CD4-positive, alpha-beta memory T cell (primary cell): ENCODE measurements around the gene ATG13. TPM values are rescaled to one million over a fixed set of nuclear protein-coding genes. Genes with fewer than 3 reads are reported as not detected.

ENCODE experiments used
- CTCF ChIA-PET: fragments of 350-600 bp; sonication (Branson Sonifier 250); formaldehyde crosslinking; loops from one replicate; lab custom pipeline; 2021; ENCODE audit warnings: inconsistent platforms; ENCODE audit not compliant: partially characterized antibody; lab: Charles Lee
- POLR2A ChIA-PET: fragments of 350-600 bp; sonication (Branson Sonifier 250); formaldehyde crosslinking; loops from one replicate; lab custom pipeline; 2021; ENCODE audit not compliant: partially characterized antibody; lab: Charles Lee
- DNase-seq, 5 donors: peaks; one replicate each; pipeline versions ENCODE4 v3.0.0 to v3.0.0-alpha.2; 2020 to 2022; ENCODE audit warnings: mixed read lengths in 1 of 5
- H3K27ac ChIP-seq: one replicate; pipeline ENCODE4 v1.7.0; 2013; ENCODE audit warnings: low read depth, low read length
- H3K27me3 ChIP-seq: 2 replicates; pipeline ENCODE4 v1.7.0; 2013; ENCODE audit warnings: mild to moderate bottlenecking, low read length, moderate library complexity; ENCODE audit not compliant: insufficient read depth
- H3K36me3 ChIP-seq: 2 replicates; pipeline ENCODE4 v1.7.0; 2013; ENCODE audit warnings: mild to moderate bottlenecking, low read length, moderate library complexity; ENCODE audit not compliant: insufficient read depth
- H3K4me1 ChIP-seq: 2 replicates; pipeline ENCODE4 v1.7.0; 2013; ENCODE audit warnings: mild to moderate bottlenecking, low read length, moderate library complexity; ENCODE audit not compliant: insufficient read depth
- H3K4me3 ChIP-seq, 2 donors: one replicate each; pipeline ENCODE4 v1.7.0; 2013; ENCODE audit warnings: low read length in 2 of 2, mild to moderate bottlenecking in 1 of 2
- H3K9me3 ChIP-seq, 2 donors: one replicate each; pipeline ENCODE4 v1.7.0; 2013; ENCODE audit warnings: low read length in 2 of 2, control low read depth in 1 of 2; ENCODE audit not compliant: control insufficient read depth in 1 of 2
- H3K27ac Mint-ChIP-seq, 7 donors: one replicate each; pipeline ENCODE4 v1.8.0; 2020 to 2021; ENCODE audit warnings: mixed read lengths in 7 of 7, mild to moderate bottlenecking in 6 of 7, inconsistent platforms in 3 of 7, moderate library complexity in 3 of 7
- H3K27me3 Mint-ChIP-seq, 2 donors: one replicate each; pipeline ENCODE4 v1.8.0; 2020 to 2021; ENCODE audit warnings: mixed read lengths in 2 of 2
- H3K36me3 Mint-ChIP-seq, 2 donors: one replicate each; pipeline ENCODE4 v1.8.0; 2020 to 2021; ENCODE audit warnings: mixed read lengths in 2 of 2, inconsistent platforms in 1 of 2, mild to moderate bottlenecking in 1 of 2
- H3K4me1 Mint-ChIP-seq, 4 donors: one replicate each; pipeline ENCODE4 v1.8.0; 2020 to 2021; ENCODE audit warnings: mixed read lengths in 4 of 4, mild to moderate bottlenecking in 1 of 4
- H3K4me3 Mint-ChIP-seq, 8 donors: one replicate each; pipeline ENCODE4 v1.8.0; 2020 to 2021; ENCODE audit warnings: mixed read lengths in 8 of 8, mild to moderate bottlenecking in 7 of 8, moderate library complexity in 6 of 8, inconsistent platforms in 3 of 8
- H3K9me3 Mint-ChIP-seq, 8 donors: one replicate each; pipeline ENCODE4 v1.8.0; 2020 to 2021; ENCODE audit warnings: mixed read lengths in 8 of 8, mild to moderate bottlenecking in 5 of 8, inconsistent platforms in 3 of 8, moderate library complexity in 1 of 8
- intact Hi-C: fragments of 100-400 bp; cut with micrococcal nuclease; formaldehyde crosslinking; loops from one replicate; pipeline ENCODE4 v1.15.1; 2023
- polyA plus RNA-seq, 2 donors: library from polyadenylated mRNA; unstranded; fragments of 300-500 nt; fragmentation: Illumina TruSeq; gene quantifications; one replicate each; pipeline ENCODE4 v1.2.3, GENCODE V29; 2021
- total RNA-seq, 2 experiments: library from RNA; stranded (reverse); gene quantifications; one replicate each; pipeline ENCODE4 v1.2.3, GENCODE V29; 2021

ATG13 gene
- total and polyA plus RNA-seq, 4 experiments from 2014 or later, result 64.2 to 96.2 (median 76.0) TPM

DNA sequence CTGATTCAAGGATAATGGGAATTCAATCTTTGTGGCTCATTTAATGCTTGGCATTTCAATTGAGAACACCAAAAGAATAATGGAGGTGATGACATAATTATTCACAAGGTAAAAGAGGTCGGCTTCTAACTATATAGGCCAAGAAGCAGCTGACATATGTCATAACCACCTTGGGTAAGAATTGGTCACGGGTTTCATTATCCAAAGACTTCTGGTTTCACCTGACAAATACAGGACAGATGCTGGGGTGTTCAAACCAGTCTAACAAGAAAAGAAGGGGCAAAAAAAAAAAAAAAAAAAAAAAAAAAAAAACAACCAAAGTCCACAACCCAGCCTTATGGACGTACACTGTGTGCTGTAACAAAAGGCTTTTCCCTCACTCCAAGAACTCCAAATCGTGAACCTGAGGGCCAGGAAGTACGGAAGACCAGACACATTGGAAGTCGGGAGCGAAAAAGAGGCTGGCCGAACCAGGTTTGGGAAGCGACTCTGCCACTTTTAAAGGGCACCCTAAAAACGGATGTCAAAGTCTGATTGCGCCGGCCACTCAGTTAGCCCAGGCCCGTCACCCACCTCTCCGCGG is 711 bp upstream of the ATG13 start:
- peak overlapping the region; percentile 99 for H3K27ac ChIP-seq
- peaks cover 56% of the 10 kb centered on the region for H3K4me1 ChIP-seq
- intact Hi-C loops, result loop anchor here (1.0 to 5.0 kb wide), 7 partner anchors 22 to 269 kb away; partner anchors contain the start of genes AMBRA1, ARHGAP1 and DGKZ
- ChIA-PET CTCF (interaction anchor here (0.6 to 3.2 kb wide), 10 partner anchors 10 to 1512 kb away, joined by 3 to 17 read pairs (median 5); partner anchors contain the start of genes AMBRA1, ARHGAP1 and ZNF408), POLR2A (interaction anchor here (0.6 to 4.0 kb wide), 11 partner anchors 9 to 373 kb away, joined by 3 to 27 read pairs (median 5); partner anchors contain the start of genes AMBRA1, ARHGAP1 and ZNF408)
- Mint-ChIP-seq H3K4me3 (peak overlapping the region; percentile 93 to 100 (median 99)), H3K27me3 (no peaks in the 10 kb centered on the region), H3K36me3 (peaks cover 4 to 31% of the 10 kb centered on the region in 2 donors), H3K27ac (peak overlapping the region; percentile 98 to 100 (median 99)), H3K4me1 (peaks cover 22 to 55% (median 41%) of the 10 kb centered on the region in 4 donors), H3K9me3 (no peaks in the 10 kb centered on the region)
- H3K9me3 ChIP-seq, result no peaks in the 10 kb centered on the region
- peak in 4 of 5 donors; percentile 8 to 48 (median 32) for DNase-seq
- no peaks in the 10 kb centered on the region for H3K27me3 ChIP-seq
- peak overlapping the region; percentile 94 to 99 for H3K4me3 ChIP-seq
- H3K36me3 ChIP-seq, result peaks cover 5% of the 10 kb centered on the region

DNA sequence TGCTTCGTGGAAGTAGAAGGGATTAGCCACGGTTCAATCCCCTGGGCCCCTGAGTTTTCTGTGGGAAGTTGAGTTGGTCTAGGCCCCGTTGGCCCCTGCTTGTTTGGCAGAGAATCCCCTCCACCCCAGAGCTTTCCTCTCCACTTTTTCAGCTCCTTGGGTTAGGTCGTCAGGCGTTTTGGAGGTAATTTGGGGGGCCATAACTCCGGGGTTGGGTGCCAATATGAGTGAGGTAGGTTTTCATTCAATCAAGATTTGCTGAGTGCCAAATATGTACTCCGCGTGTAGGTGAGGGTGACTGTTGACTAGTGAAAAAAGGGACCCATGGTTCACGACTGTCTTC is 590 bp downstream of the ATG13 start:
- Histone ChIP-seq H3K9me3 (no peaks in the 10 kb centered on the region), H3K4me3 (peak overlapping the region; percentile 94 to 99), H3K27ac (peak overlapping the region; percentile 99), H3K27me3 (no peaks in the 10 kb centered on the region), H3K36me3 (peaks cover 6% of the 10 kb centered on the region), H3K4me1 (peaks cover 49% of the 10 kb centered on the region)
- POLR2A ChIA-PET, result interaction anchor here (0.7 to 4.0 kb wide), 12 partner anchors 7 to 497 kb away, joined by 3 to 27 read pairs (median 5); partner anchors contain the start of genes AMBRA1, ARHGAP1, PHF21A and ZNF408
- no peak for DNase-seq
- H3K27ac Mint-ChIP-seq, result peak overlapping the region; percentile 98 to 100 (median 99)
- H3K27me3 Mint-ChIP-seq, result no peaks in the 10 kb centered on the region
- CTCF ChIA-PET, result interaction anchor here (0.6 to 3.2 kb wide), 23 partner anchors 9 to 378 kb away, joined by 3 to 29 read pairs (median 4); partner anchors contain the start of genes AMBRA1, ARHGAP1 and ZNF408
- H3K9me3 Mint-ChIP-seq, result no peaks in the 10 kb centered on the region
- peak overlapping the region; percentile 93 to 100 (median 99) for H3K4me3 Mint-ChIP-seq
- intact Hi-C loops, result loop anchor here (1.0 to 5.0 kb wide), 7 partner anchors 24 to 271 kb away; partner anchors contain the start of genes AMBRA1, ARHGAP1 and DGKZ
- peaks cover 12 to 39% of the 10 kb centered on the region in 2 donors for H3K36me3 Mint-ChIP-seq
- peaks cover 29 to 65% (median 45%) of the 10 kb centered on the region in 4 donors for H3K4me1 Mint-ChIP-seq

DNA sequence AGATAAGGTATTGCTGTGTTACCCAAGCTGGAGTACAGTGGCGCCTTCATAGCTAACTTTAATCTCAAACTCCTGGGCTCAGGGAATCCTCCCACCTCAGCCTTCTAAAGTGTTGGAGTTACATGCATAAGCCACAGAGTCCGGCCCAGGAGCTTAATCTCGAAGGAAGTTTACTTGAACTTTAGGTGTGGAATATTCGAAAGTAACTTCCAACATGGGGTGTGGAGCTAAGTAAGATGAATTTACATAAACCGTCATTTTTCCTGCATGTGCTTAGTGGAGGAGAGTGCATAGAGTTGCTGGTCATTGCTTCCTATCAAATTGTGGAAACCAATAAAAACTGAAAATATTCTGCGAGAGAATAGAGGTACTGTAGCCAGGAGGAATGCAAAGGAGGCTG is 1.5 kb downstream of the ATG13 start:
- Mint-ChIP-seq H3K4me1 (peaks cover 29 to 65% (median 45%) of the 10 kb centered on the region in 4 donors), H3K9me3 (no peaks in the 10 kb centered on the region), H3K27ac (peak overlapping the region in 4 of 7 donors; percentile 37 to 76 (median 43)), H3K4me3 (peak overlapping the region; percentile 19 to 99 (median 56)), H3K36me3 (peaks cover 12 to 39% of the 10 kb centered on the region in 2 donors), H3K27me3 (no peaks in the 10 kb centered on the region)
- peaks cover 49% of the 10 kb centered on the region for H3K4me1 ChIP-seq
- no peak overlapping the region for H3K4me3 ChIP-seq
- H3K9me3 ChIP-seq, result no peaks in the 10 kb centered on the region
- H3K27me3 ChIP-seq, result no peaks in the 10 kb centered on the region
- peaks cover 6% of the 10 kb centered on the region for H3K36me3 ChIP-seq
- DNase-seq, result no peak
- CTCF ChIA-PET, result interaction anchor here (0.6 to 3.2 kb wide), 17 partner anchors 8 to 375 kb away, joined by 3 to 29 read pairs (median 4); partner anchors contain the start of genes AMBRA1, ARHGAP1 and ZNF408
- intact Hi-C loops, result loop anchor here (5.0 kb wide), 2 partner anchors 82 to 232 kb away; no protein-coding TSS in a partner anchor
- POLR2A ChIA-PET, result interaction anchor here (0.9 to 4.0 kb wide), 6 partner anchors 21 to 270 kb away, joined by 3 to 27 read pairs (median 11); partner anchors contain the start of genes AMBRA1, ARHGAP1 and ZNF408
- no peak overlapping the region for H3K27ac ChIP-seq

GRCh38 chr11:46625406-46625805 is 8.1 kb downstream of the ATG13 start:
- Histone ChIP-seq H3K36me3 (peaks cover 23% of the 10 kb centered on the region), H3K27ac (no peak overlapping the region), H3K4me3 (no peak overlapping the region), H3K9me3 (no peaks in the 10 kb centered on the region), H3K27me3 (no peaks in the 10 kb centered on the region), H3K4me1 (peaks cover 22% of the 10 kb centered on the region)
- peaks cover 34 to 48% of the 10 kb centered on the region in 2 donors for H3K36me3 Mint-ChIP-seq
- POLR2A ChIA-PET, result interaction anchor here (1.0 kb wide), 1 partner anchor 8 kb away, joined by 4 read pairs; the partner anchor contains the start of genes ATG13 and HARBI1
- H3K27me3 Mint-ChIP-seq, result no peaks in the 10 kb centered on the region
- CTCF ChIA-PET, result interaction anchor here (1.1 kb wide), 1 partner anchor 46 kb away, joined by 3 read pairs; no protein-coding TSS in a partner anchor
- intact Hi-C loops, result no loop called here
- H3K4me3 Mint-ChIP-seq, result no peak overlapping the region
- DNase-seq, result no peak
- H3K4me1 Mint-ChIP-seq, result peaks cover 26 to 51% (median 31%) of the 10 kb centered on the region in 4 donors
- H3K27ac Mint-ChIP-seq, result peak overlapping the region in 1 of 7 donors; percentile 79
- no peaks in the 10 kb centered on the region for H3K9me3 Mint-ChIP-seq

DNA sequence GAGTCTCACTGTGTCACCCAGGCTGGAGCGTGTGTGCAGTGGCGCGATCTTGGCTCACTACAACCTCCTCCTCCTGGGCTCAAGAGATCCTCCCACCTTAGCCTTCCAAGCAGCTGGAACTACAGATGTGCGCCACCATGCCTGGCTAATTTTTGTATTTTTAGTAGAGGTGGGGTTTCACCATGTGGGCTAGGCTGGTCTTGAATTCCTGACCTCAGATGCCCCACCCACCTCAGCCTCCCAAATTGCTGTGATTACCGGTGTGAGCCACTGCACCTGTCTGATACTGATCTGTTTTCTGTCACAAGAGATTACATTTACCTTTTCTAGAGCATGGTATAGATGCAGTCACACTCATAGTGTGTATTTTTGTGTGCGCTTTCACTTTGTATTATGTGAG is 11.6 kb downstream of the ATG13 start:
- Histone ChIP-seq H3K4me3 (no peak overlapping the region), H3K27me3 (no peaks in the 10 kb centered on the region), H3K4me1 (peaks cover 10% of the 10 kb centered on the region), H3K36me3 (peaks cover 23% of the 10 kb centered on the region), H3K27ac (no peak overlapping the region), H3K9me3 (no peaks in the 10 kb centered on the region)
- peak overlapping the region in 1 of 7 donors; percentile 43 for H3K27ac Mint-ChIP-seq
- H3K4me1 Mint-ChIP-seq, result peaks cover 12 to 29% (median 14%) of the 10 kb centered on the region in 4 donors
- ChIA-PET CTCF (no interaction called here), POLR2A (no interaction called here)
- no peak for DNase-seq
- peak overlapping the region in 1 of 8 donors; percentile 38 for H3K4me3 Mint-ChIP-seq
- intact Hi-C loops, result no loop called here
- no peaks in the 10 kb centered on the region for H3K27me3 Mint-ChIP-seq
- no peaks in the 10 kb centered on the region for H3K9me3 Mint-ChIP-seq
- peaks cover 32 to 50% of the 10 kb centered on the region in 2 donors for H3K36me3 Mint-ChIP-seq

GRCh38 chr11:46630237-46630636 is 12.9 kb downstream of the ATG13 start:
- H3K4me3 Mint-ChIP-seq, result no peak overlapping the region
- H3K4me1 Mint-ChIP-seq, result peaks cover 8 to 21% (median 13%) of the 10 kb centered on the region in 4 donors
- no peak overlapping the region for H3K27ac Mint-ChIP-seq
- H3K9me3 Mint-ChIP-seq, result no peaks in the 10 kb centered on the region
- no peak for DNase-seq
- H3K4me1 ChIP-seq, result peaks cover 4% of the 10 kb centered on the region
- no peaks in the 10 kb centered on the region for H3K27me3 Mint-ChIP-seq
- peaks cover 25 to 43% of the 10 kb centered on the region in 2 donors for H3K36me3 Mint-ChIP-seq
- H3K9me3 ChIP-seq, result no peaks in the 10 kb centered on the region
- intact Hi-C loops, result no loop called here
- H3K36me3 ChIP-seq, result peaks cover 15% of the 10 kb centered on the region
- no peak overlapping the region for H3K4me3 ChIP-seq
- CTCF ChIA-PET, result interaction anchor here (2.7 kb wide), 1 partner anchor 12 kb away, joined by 12 read pairs; the partner anchor contains the start of gene ATG13
- POLR2A ChIA-PET, result interaction anchor here (0.6 kb wide), 1 partner anchor 278 kb away, joined by 3 read pairs; no protein-coding TSS in a partner anchor
- H3K27ac ChIP-seq, result no peak overlapping the region
- H3K27me3 ChIP-seq, result no peaks in the 10 kb centered on the region
